H1 (cell line): ENCODE measurements around the gene SCN2B. TPM values are rescaled to one million over a fixed set of nuclear protein-coding genes. Genes with fewer than 3 reads are reported as not detected.

ENCODE experiments used
- CTCF ChIA-PET: fragments of 300-600 bp; sonication (Branson Sonifier 250); formaldehyde crosslinking; loops from one replicate; lab custom pipeline; 2021; ENCODE audit not compliant: partially characterized antibody; lab: Charles Lee
- POLR2A ChIA-PET: fragments of 300-600 bp; sonication (Branson Sonifier 250); formaldehyde crosslinking; loops from one replicate; lab custom pipeline; 2021; ENCODE audit warnings: inconsistent platforms; ENCODE audit not compliant: partially characterized antibody; lab: Charles Lee
- DNase-seq, 2 experiments: peaks; one replicate each; pipeline versions ENCODE4 v3.0.0 to v3.0.0-alpha.2; 2010 to 2022; ENCODE audit warnings: low spot score in 2 of 2, low read depth in 1 of 2, mixed read lengths in 1 of 2
- FAIRE-seq: peaks from 2 replicates; lab custom pipeline; 2011; peaks lifted over from hg19 to GRCh38; lab: Jason Lieb, UNC
- H2AFZ ChIP-seq: 2 replicates; pipeline ENCODE4 v1.8.1; 2012; ENCODE audit warnings: low read length, inconsistent platforms
- H2AK5ac ChIP-seq: 2 replicates; pipeline ENCODE4 v1.6.1; 2013; ENCODE audit warnings: low read depth, low read length
- H2BK120ac ChIP-seq: replicated peaks from 2 replicates; pipeline ENCODE3; 2013; ENCODE audit warnings: low read depth, low read length, inconsistent platforms
- H2BK12ac ChIP-seq: 2 replicates; pipeline ENCODE4 v1.6.1; 2013; ENCODE audit warnings: low read depth, low read length
- H2BK15ac ChIP-seq: 2 replicates; pipeline ENCODE4 v1.6.1; 2013; ENCODE audit warnings: low read length
- H2BK20ac ChIP-seq: 2 replicates; pipeline ENCODE4 v1.6.1; 2013; ENCODE audit warnings: low read length
- H2BK5ac ChIP-seq: 2 replicates; pipeline ENCODE4 v1.6.1; 2013; ENCODE audit warnings: low read depth, low read length
- H3K14ac ChIP-seq: 2 replicates; pipeline ENCODE4 v1.6.1; 2013; ENCODE audit warnings: inconsistent platforms; ENCODE audit not compliant: insufficient read length
- H3K18ac ChIP-seq: 2 replicates; pipeline ENCODE4 v1.6.1; 2013; ENCODE audit warnings: low read length; ENCODE audit errors: extremely low read depth
- H3K23ac ChIP-seq: 2 replicates; pipeline ENCODE4 v1.6.1; 2013; ENCODE audit warnings: inconsistent platforms; ENCODE audit not compliant: insufficient read length
- H3K23me2 ChIP-seq: 2 replicates; pipeline ENCODE4 v1.6.1; 2013; ENCODE audit warnings: low read depth, low read length
- H3K27ac ChIP-seq: 2 replicates; pipeline ENCODE4 v1.6.1; 2011; ENCODE audit warnings: low read depth, low read length, inconsistent platforms
- H3K27me3 ChIP-seq, 4 experiments: replicated peaks in 1 of 4; 1 replicate in 1 of 4; 2 replicates in 3 of 4; pipeline versions ENCODE4 v1.6.1 to v1.8.1; 2011 to 2013; ENCODE audit warnings: low read length in 3 of 4, mild to moderate bottlenecking in 3 of 4, inconsistent platforms in 2 of 4, mixed read lengths in 2 of 4, moderate library complexity in 1 of 4; ENCODE audit not compliant: control insufficient read depth in 3 of 4, insufficient read depth in 3 of 4; ENCODE audit errors: extremely low read depth in 1 of 4
- H3K36me3 ChIP-seq, 4 experiments: 2 replicates each; pipeline versions ENCODE4 v1.6.1 to v1.8.1; 2011 to 2013; ENCODE audit warnings: mild to moderate bottlenecking in 4 of 4, low read length in 3 of 4, moderate library complexity in 2 of 4, control low read depth in 1 of 4, inconsistent platforms in 1 of 4; ENCODE audit not compliant: insufficient read depth in 4 of 4, control insufficient read depth in 2 of 4
- H3K4ac ChIP-seq: replicated peaks from 2 replicates; pipeline ENCODE3; 2013; ENCODE audit warnings: low read length, low read depth, mixed read lengths, inconsistent platforms; ENCODE audit not compliant: insufficient read length
- H3K4me1 ChIP-seq, 4 experiments: replicated peaks in 1 of 4; 1 replicate in 1 of 4; 2 replicates in 3 of 4; pipeline versions ENCODE4 v1.6.1 to v1.8.1; 2011 to 2013; ENCODE audit warnings: low read length in 3 of 4, inconsistent platforms in 2 of 4, mixed read lengths in 1 of 4; ENCODE audit not compliant: insufficient read depth in 4 of 4, control insufficient read depth in 3 of 4
- H3K4me2 ChIP-seq, 2 experiments: 2 replicates each; pipeline versions ENCODE4 v1.6.1 to v1.8.1; 2011 to 2013; ENCODE audit warnings: low read depth in 2 of 2, low read length in 2 of 2, control low read depth in 1 of 2, inconsistent platforms in 1 of 2, mild to moderate bottlenecking in 1 of 2; ENCODE audit not compliant: insufficient read depth in 1 of 2
- H3K4me3 ChIP-seq, 4 experiments: fragments of 200-600, 300-600 bp in 1 of 4; sonication (generic), shearing (Covaris generic), sonication (Bioruptor Twin) in 1 of 4; 2 replicates each; pipeline versions ENCODE4 v1.5.1 to v1.8.1; 2011 to 2016; ENCODE audit warnings: low read length in 4 of 4, low read depth in 3 of 4, control low read depth in 2 of 4, inconsistent platforms in 2 of 4, mild to moderate bottlenecking in 2 of 4, mixed read lengths in 1 of 4, moderate library complexity in 1 of 4; ENCODE audit not compliant: insufficient read depth in 2 of 4; ENCODE audit errors: extremely low read depth in 1 of 4
- H3K56ac ChIP-seq: replicated peaks from 2 replicates; pipeline ENCODE3; 2013; ENCODE audit warnings: low read depth, mild to moderate bottlenecking, mixed read lengths, low read length, inconsistent platforms; ENCODE audit not compliant: insufficient read length
- H3K79me1 ChIP-seq: 2 replicates; pipeline ENCODE4 v1.6.1; 2013; ENCODE audit warnings: low read depth, low read length, control low read depth
- H3K79me2 ChIP-seq, 2 experiments: 2 replicates each; pipeline versions ENCODE4 v1.6.1 to v1.8.1; 2012 to 2013; ENCODE audit warnings: low read length in 2 of 2, mild to moderate bottlenecking in 2 of 2, inconsistent platforms in 1 of 2; ENCODE audit not compliant: insufficient read depth in 2 of 2, control insufficient read depth in 1 of 2
- H3K9ac ChIP-seq, 4 experiments: replicated peaks in 1 of 4; 1 replicate in 1 of 4; 2 replicates in 3 of 4; pipeline versions ENCODE4 v1.6.1 to v1.8.1; 2011 to 2013; ENCODE audit warnings: low read depth in 3 of 4, low read length in 3 of 4, control low read depth in 2 of 4, mild to moderate bottlenecking in 2 of 4, moderate library complexity in 2 of 4, inconsistent platforms in 1 of 4; ENCODE audit errors: extremely low read depth in 1 of 4
- H3K9me3 ChIP-seq, 2 experiments: 2 replicates each; pipeline versions ENCODE4 v1.6.1 to v1.8.1; 2012 to 2013; ENCODE audit warnings: mild to moderate bottlenecking in 2 of 2, moderate library complexity in 2 of 2, control low read depth in 1 of 2, inconsistent platforms in 1 of 2, low read depth in 1 of 2, low read length in 1 of 2, mixed read lengths in 1 of 2; ENCODE audit not compliant: insufficient read depth in 2 of 2
- H4K20me1 ChIP-seq, 2 experiments: replicated peaks in 1 of 2; 2 replicates each; pipeline versions ENCODE3 to v1.8.1; 2011 to 2013; ENCODE audit warnings: inconsistent platforms in 2 of 2, low read length in 2 of 2, mild to moderate bottlenecking in 1 of 2; ENCODE audit not compliant: insufficient read depth in 2 of 2, control insufficient read depth in 1 of 2
- H4K5ac ChIP-seq: 2 replicates; pipeline ENCODE4 v1.6.1; 2013; ENCODE audit warnings: low read length, low read depth, mixed read lengths, inconsistent platforms; ENCODE audit not compliant: insufficient read length
- H4K8ac ChIP-seq: 2 replicates; pipeline ENCODE4 v1.8.0; 2013; ENCODE audit warnings: mild to moderate bottlenecking, moderate library complexity, low read length, inconsistent platforms; ENCODE audit not compliant: insufficient read depth; ENCODE audit errors: extremely low read depth
- H4K91ac ChIP-seq: replicated peaks from 2 replicates; pipeline ENCODE3; 2013; ENCODE audit warnings: low read length, mixed read lengths, inconsistent platforms; ENCODE audit not compliant: insufficient read length
- BCL11A ChIP-seq, 2 experiments: IDR thresholded peaks; one replicate each; pipeline ENCODE4 v1.6.1; 2011; ENCODE audit warnings: low read depth in 2 of 2, low read length in 2 of 2, mild to moderate bottlenecking in 2 of 2
- CHD2 ChIP-seq: IDR thresholded peaks from 2 replicates; pipeline ENCODE4 v1.6.1; 2012; ENCODE audit warnings: low read length, improper control_type of control experiment
- CREB1 ChIP-seq: IDR thresholded peaks from 2 replicates; pipeline ENCODE4 v1.6.1; 2012; ENCODE audit warnings: inconsistent platforms
- KDM4A ChIP-seq: IDR thresholded peaks from one replicate; pipeline ENCODE4 v1.7.1; 2012; ENCODE audit warnings: low read depth, mild to moderate bottlenecking, moderate library complexity, low read length, inconsistent platforms; ENCODE audit not compliant: severe bottlenecking
- NANOG ChIP-seq: IDR thresholded peaks from 2 replicates; pipeline ENCODE4 v1.6.1; 2011; ENCODE audit warnings: low read length, low read depth, mild to moderate bottlenecking, inconsistent platforms; ENCODE audit not compliant: insufficient read depth, poor library complexity, severe bottlenecking
- POU5F1 ChIP-seq: IDR thresholded peaks from 2 replicates; pipeline ENCODE4 v1.6.1; 2011; ENCODE audit warnings: low read depth, mild to moderate bottlenecking, low read length, moderate library complexity
- RXRA ChIP-seq: IDR thresholded peaks from 2 replicates; pipeline ENCODE4 v1.6.1; 2011; ENCODE audit warnings: low read depth, mild to moderate bottlenecking, low read length, moderate library complexity; ENCODE audit not compliant: insufficient read depth
- ZNF274 ChIP-seq: IDR thresholded peaks from 2 replicates; pipeline ENCODE4 v1.7.0; 2012; ENCODE audit warnings: low read length, borderline replicate concordance; ENCODE audit errors: extremely low read depth
- WGBS, 2 experiments: shearing (Covaris generic) in 1 of 2; methylation state at CpG; one replicate each; pipeline versions ENCODE4 v1.1.6 to v1.1.7; 2013 to 2015; ENCODE audit warnings: low lambda C conversion rate in 2 of 2, mixed read lengths in 2 of 2, inconsistent platforms in 1 of 2, low coverage in 1 of 2, missing lambda C conversion rate in 1 of 2; ENCODE audit not compliant: insufficient replicate concordance in 2 of 2, insufficient coverage in 1 of 2, insufficient read length in 1 of 2; ENCODE audit errors: extremely low coverage in 1 of 2, missing lambda C conversion rate in 1 of 2; 5-methylcytosine and 5-hydroxymethylcytosine counted together
- polyA plus RNA-seq, 7 experiments: library from polyadenylated mRNA; depleted of rRNA in 3 of 7; stranded (reverse) in 5 of 7; unstranded in 2 of 7; fragments of >200 nt in 5 of 7; fragments of 200-250 nt in 2 of 7; gene quantifications; 1 replicate in 5 of 7; 2 replicates in 1 of 7; 4 replicates in 1 of 7; pipeline versions ENCODE4 v1.2.1 to v1.2.3, GENCODE V29; 2011 to 2013; ENCODE audit warnings: missing spikeins in 2 of 7, mixed read lengths in 2 of 7
- total RNA-seq: library from RNA; stranded (reverse); fragmentation: NEBNext Ultra II Directional; extraction: Animal tissue kit (Norgen Biotek cat#: 25700); gene quantifications from 2 replicates; pipeline ENCODE4 v1.2.1, GENCODE V29; 2021

The SCN2B gene
- total and polyA plus RNA-seq, 2 of the 8 experiments (the other 6 are each of a cell fraction or from before 2014, with no cell fraction given): 0.14 to 0.24 TPM

- peak overlapping the region; percentile 81; the same call in 1 of the 2 replicates for H2BK15ac ChIP-seq
- no peak overlapping the region for H3K9ac ChIP-seq
- H3K23me2 ChIP-seq: peaks cover 12% of the 10 kb centered on the region
- H4K20me1 ChIP-seq: peaks cover 0 to 3% of the 10 kb centered on the region in 2 experiments
- no peaks in the 10 kb centered on the region for H3K79me1 ChIP-seq
- no peak for DNase-seq
- H4K5ac ChIP-seq: no peak overlapping the region
- H3K4me2 ChIP-seq: no peak overlapping the region
- ChIA-PET POLR2A (interaction anchor here (1.1 to 1.2 kb wide), 2 partner anchors 9 to 22 kb away, joined by 3 to 7 read pairs; no protein-coding TSS in a partner anchor), CTCF (interaction anchor here (1.3 to 12.7 kb wide), 4 partner anchors 9 to 330 kb away, joined by 3 to 245 read pairs (median 8); no protein-coding TSS in a partner anchor)
- H3K36me3 ChIP-seq: no peaks in the 10 kb centered on the region
- peak overlapping the region; percentile 13; the same call in 1 of the 2 replicates for H2BK5ac ChIP-seq
- no peak overlapping the region for H2AFZ ChIP-seq
- no peak overlapping the region for H3K23ac ChIP-seq
- 76% methylated on average over 8 of the region's 8 CpGs; no CpG with 5 or more reads in 1 of the 2 experiments for WGBS, 2 experiments
- TF ChIP-seq BCL11A (IDR thresholded peaks at IDR 0.05; ENCODE audit: low read depth in 2 of 2, low read length in 2 of 2): no peak
- TF ChIP-seq CREB1: no peak
- no peak for TF ChIP-seq ZNF274
- TF ChIP-seq POU5F1: no peak
- no peak for TF ChIP-seq RXRA
- TF ChIP-seq CHD2: no peak
- no peak for TF ChIP-seq KDM4A
- TF ChIP-seq NANOG: no peak
- H3K14ac ChIP-seq: no peak overlapping the region
- no peak overlapping the region for H3K4ac ChIP-seq
- H2BK20ac ChIP-seq: no peak overlapping the region
- no peaks in the 10 kb centered on the region for H3K79me2 ChIP-seq
- no peak overlapping the region for H3K27ac ChIP-seq
- H2AK5ac ChIP-seq: no peak overlapping the region
- H3K4me3 ChIP-seq: no peak overlapping the region
- no peak overlapping the region for H2BK12ac ChIP-seq
- H2BK120ac ChIP-seq: no peak overlapping the region
- H4K91ac ChIP-seq: no peak overlapping the region
- FAIRE-seq: no peak
- H3K4me1 ChIP-seq: peaks cover 0 to 31% (median 15%) of the 10 kb centered on the region in 4 experiments; a peak in 6 of 7 replicates
- H3K18ac ChIP-seq: no peak overlapping the region; the same call in 1 of the 2 replicates
- H3K27me3 ChIP-seq: peaks cover 10 to 56% (median 40%) of the 10 kb centered on the region in 4 experiments
- no peak overlapping the region for H4K8ac ChIP-seq
- H3K56ac ChIP-seq: no peak overlapping the region
- H3K9me3 ChIP-seq: no peaks in the 10 kb centered on the region
Measured at GRCh38 chr11:118148240-118148639, 28.2 kb downstream of the SCN2B start.
